Omental fat pad (tissue), 4 donors: ENCODE measurements around the gene GALNT16. TPM values are rescaled to one million over a fixed set of nuclear protein-coding genes. Genes with fewer than 3 reads are reported as not detected.
"Not testable (repeated sequence)": the region's sequence is repeated elsewhere in the genome, so short reads cannot be mapped to it uniquely, and the experiment has no call there.

ENCODE experiments used
- ATAC-seq: fragments of 150-250 bp; one replicate; pipeline ENCODE4 v1.9.1; 2016; ENCODE audit warnings: mild to moderate bottlenecking, moderate library complexity; ENCODE audit not compliant: low FRiP score
- DNase-seq: peaks from one replicate; pipeline ENCODE4 v3.0.0-alpha.2; 2019; ENCODE audit warnings: low spot score
- total RNA-seq, 4 donors: library from RNA; depleted of rRNA; stranded (reverse); fragments of >200 nt; gene quantifications; one replicate each; pipeline ENCODE4 v1.1.0, GENCODE V29; 2016
- TF ChIP-seq, protein P1 (sequence below), 3 donors: fragments of 450-650 bp; IDR thresholded peaks; one replicate each; pipeline ENCODE4 v1.5.1; 2016 to 2017; ENCODE audit warnings: antibody characterized with exemption in 3 of 3, mild to moderate bottlenecking in 3 of 3, moderate library complexity in 2 of 3

The GALNT16 gene
- total RNA-seq, 4 donors from 2014 or later: 6.5 to 18.3 (median 8.1) TPM

DNA sequence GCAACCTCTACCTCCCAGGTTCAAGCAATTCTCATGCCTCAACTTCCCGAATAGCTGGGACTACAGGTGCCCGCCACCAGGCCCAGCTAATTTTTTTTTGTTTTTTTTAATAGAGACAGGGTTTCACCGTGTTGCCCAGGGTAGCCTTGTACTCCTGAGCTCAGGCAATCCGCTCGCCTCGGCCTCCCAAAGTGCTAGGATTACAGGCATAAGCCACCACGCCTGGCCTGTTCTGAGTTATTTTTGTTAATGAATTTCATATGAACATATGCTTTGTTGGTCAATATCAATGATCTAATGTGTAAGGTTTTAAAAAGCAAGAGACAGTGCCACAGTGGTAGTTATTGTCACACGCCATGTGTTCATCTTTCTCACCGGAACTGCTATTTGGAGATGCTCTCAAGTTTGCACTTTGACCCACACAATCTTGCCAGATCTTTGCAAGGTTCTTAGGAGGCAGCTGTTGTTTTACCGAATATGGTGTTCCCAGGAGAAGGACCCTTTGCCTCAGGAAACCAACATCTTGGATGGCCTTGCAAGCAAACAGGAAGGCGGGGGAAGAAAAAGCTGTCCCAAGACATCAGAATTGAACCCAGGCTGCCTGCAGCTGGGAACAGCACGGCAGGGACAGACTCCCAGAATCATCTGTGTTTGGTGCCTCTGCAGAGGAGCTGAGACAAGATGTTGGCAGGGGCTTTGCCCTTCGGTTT, 30.0 kb downstream of the GALNT16 start:
- DNase-seq (no peak), ATAC-seq (no peak)
- TF ChIP-seq, protein P1, sequence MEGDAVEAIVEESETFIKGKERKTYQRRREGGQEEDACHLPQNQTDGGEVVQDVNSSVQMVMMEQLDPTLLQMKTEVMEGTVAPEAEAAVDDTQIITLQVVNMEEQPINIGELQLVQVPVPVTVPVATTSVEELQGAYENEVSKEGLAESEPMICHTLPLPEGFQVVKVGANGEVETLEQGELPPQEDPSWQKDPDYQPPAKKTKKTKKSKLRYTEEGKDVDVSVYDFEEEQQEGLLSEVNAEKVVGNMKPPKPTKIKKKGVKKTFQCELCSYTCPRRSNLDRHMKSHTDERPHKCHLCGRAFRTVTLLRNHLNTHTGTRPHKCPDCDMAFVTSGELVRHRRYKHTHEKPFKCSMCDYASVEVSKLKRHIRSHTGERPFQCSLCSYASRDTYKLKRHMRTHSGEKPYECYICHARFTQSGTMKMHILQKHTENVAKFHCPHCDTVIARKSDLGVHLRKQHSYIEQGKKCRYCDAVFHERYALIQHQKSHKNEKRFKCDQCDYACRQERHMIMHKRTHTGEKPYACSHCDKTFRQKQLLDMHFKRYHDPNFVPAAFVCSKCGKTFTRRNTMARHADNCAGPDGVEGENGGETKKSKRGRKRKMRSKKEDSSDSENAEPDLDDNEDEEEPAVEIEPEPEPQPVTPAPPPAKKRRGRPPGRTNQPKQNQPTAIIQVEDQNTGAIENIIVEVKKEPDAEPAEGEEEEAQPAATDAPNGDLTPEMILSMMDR (IDR thresholded peaks at IDR 0.05): no peak

DNA sequence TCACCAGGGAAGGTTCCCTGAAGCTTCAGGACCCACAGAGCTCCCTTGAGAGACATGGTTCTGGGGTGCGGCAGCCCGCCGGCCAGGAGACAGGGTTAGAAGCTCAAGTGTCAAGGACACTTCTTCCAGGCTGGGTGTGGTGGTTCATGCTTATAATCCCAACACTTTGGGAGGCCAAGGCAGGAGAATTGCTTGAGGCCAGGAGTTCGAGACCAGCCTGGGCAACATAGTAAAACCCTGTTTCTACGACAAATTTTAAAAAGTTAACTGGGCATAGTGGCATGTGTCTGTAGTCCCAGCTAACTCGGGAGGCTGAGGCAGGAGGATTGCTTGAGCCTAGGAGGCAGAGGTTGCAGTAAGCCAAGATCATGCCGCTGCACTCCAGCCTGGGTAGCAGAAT, 30.9 kb downstream of the GALNT16 start:
- DNase-seq, ATAC-seq: not testable (repeated sequence)

DNA sequence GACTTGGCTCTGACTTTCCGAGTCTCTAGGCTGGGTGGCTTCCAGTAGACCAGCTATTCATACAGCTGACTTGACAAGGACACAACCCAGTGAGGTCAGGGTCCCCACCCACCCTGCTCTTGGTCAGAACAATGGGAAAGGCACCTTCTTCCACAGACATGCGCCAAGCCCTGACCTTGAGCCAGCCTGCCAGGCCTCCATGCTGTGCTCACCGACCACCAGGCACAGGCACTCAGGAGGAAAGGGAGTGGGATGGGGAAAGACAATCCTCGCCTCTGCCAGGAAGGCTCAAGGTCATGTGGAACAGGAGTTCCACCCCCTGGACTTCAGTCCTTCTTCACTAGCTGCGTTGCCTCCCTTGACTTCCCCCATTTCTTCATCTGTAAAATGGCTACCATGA, 31.4 kb downstream of the GALNT16 start:
- TF ChIP-seq, protein P1 (IDR thresholded peaks at IDR 0.05): no peak
- no peak for DNase-seq
- ATAC-seq: no peak

DNA sequence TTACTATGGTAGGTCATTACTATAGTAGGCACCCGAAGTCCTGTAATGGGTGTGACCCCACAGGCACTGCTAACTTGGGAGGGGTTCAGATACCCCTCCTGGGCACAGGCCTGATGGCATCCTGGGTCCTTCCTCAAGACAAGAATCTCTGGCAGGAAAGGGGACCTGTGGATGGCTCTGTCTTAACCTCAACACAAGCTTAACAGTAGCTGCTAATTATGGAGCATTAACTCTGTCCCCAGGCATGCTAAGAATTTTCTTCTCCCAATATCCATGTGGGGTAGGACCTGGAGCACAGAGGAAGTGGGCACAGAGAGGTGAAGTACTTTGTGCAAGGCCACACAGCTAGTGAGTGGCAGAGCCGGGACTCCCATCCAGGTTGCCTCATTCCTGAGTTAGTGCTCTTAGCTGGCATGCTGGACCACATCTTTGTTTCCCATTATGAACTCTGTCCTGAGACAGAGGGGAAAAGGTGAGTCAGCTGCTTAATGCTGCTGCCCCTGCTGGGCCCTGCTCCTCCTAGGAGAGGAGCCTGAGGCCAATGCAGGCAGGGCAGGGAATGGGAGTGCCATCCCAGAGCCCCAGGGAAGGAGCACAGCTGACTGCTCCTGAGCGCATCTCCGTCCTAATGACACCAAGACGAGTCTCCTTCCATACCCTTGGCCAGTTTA, 32.1 kb downstream of the GALNT16 start:
- DNase-seq (no peak), ATAC-seq (no peak)
- TF ChIP-seq, protein P1 (IDR thresholded peaks at IDR 0.05): no peak

DNA sequence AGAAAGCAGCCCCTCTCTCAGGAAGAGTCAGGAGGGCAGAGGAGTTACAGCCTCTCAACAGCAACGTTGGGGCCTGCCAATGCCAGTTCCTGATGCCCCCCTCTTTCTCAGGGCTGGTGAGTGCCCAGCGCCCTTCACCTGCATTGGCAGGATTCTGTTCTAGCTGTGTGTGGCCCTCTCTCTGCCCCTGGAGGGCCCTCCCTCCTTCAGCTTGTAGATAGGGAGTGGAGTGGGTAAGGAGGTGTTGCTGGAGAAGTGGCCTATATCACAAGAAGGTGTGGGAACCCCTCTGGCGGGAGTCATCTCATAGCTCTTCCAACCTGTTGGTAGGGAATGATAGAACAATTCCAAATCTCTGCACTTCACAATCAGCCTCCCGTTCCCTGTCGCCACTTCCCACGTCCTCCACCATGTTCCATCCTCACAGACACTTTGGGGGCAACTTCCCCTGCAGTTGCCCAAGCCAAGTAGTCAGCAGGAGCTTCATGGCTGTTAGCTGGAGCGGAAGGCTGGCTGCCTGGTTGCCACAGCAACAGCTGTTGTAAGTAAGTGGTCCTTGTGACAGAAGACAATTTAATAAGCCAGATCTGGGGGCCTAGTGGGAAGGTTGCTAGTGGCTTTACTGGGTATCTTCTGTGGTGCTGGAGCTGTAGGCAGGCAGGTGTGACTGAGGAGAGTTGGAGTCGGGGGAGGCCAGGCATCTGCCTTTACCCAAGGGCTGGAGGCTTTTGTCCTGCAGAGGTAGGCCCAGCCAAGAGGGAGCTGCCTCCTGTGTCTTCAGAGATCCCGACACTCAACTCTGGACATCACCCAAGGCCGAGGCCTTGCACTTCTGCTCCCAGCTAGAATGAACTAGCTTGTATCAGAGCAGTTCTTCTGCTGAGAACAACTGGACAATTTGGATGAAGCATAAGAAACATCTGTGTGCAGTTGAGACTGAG, 38.4 kb downstream of the GALNT16 start:
- ATAC-seq (no peak), DNase-seq (no peak)
- TF ChIP-seq, protein P1 (IDR thresholded peaks at IDR 0.05): no peak

DNA sequence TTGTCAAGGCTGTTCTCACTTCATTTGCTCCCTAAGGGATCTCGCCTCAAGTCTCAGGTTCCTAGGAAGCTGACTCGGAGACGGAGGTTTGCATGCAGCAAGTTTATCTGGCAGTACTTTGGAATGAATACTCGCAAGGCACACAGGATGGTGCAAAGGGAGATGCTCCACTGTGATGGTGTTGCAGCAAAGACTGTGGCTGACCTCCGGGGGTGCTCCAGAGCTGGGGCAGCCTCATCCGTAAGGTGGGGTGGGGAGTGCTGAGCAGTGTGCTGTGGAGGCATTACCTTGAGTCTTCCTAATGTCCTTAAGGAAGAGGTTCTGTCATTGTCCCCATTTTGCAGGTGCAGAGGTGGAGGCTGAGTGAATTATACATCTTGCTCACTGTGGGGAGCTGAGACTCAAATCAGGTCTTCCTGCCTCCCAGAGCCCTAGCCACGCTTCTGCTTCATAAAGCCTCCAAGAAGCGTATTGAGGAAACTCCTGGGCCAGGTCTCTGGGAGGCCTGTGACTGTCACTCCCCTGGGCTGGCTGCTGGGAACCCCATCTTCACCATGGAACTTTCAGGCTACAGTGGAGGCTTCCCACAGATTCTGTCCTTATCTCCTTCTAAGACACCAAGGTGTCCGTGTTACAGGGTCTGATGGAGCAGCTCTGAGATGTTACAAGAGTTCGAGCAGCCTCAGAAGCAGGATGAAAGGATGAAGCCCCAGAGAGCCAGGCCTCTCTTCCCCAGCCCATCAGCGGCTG, 39.5 kb downstream of the GALNT16 start:
- DNase-seq: no peak
- TF ChIP-seq, protein P1 (IDR thresholded peaks at IDR 0.05): no peak
- ATAC-seq: no peak
